HepG2 (cell line): Measurements from ENCODE around the gene MAMDC2. TPM values are rescaled to one million over a fixed set of nuclear protein-coding genes. Genes with fewer than 3 reads are reported as not detected.

Experiments used
- AHR ChIP-seq: IDR thresholded peaks from 2 replicates; pipeline ENCODE4 v1.6.1; 2018; ENCODE audit warnings: missing genetic modification reagents, missing compliant biosample characterization
- BRF2 ChIP-seq: sonication (generic); formaldehyde crosslinking; IDR thresholded peaks from 2 replicates; pipeline ENCODE4 v1.8.1; 2022; ENCODE audit warnings: mild to moderate bottlenecking, missing genetic modification reagents
- CBX2 ChIP-seq, 2 experiments: fragments of 200-600 bp in 1 of 2; sonication (generic); formaldehyde crosslinking in 1 of 2; IDR thresholded peaks; 2 replicates each; pipeline versions ENCODE4 v1.7.0 to v1.8.1; 2018 to 2022; ENCODE audit warnings: low read depth in 2 of 2, low read length in 1 of 2, mild to moderate bottlenecking in 1 of 2, missing genetic modification reagents in 1 of 2
- CTCF ChIP-seq: sonication (generic); formaldehyde crosslinking; IDR thresholded peaks from 2 replicates; pipeline ENCODE4 v1.5.0; 2020; ENCODE audit warnings: mild to moderate bottlenecking, missing genetic modification reagents, moderate library complexity
- ISL2 ChIP-seq: sonication (generic); formaldehyde crosslinking; IDR thresholded peaks from 2 replicates; pipeline ENCODE4 v1.5.0; 2020; ENCODE audit warnings: missing genetic modification reagents
- LBX2 ChIP-seq: sonication (generic); formaldehyde crosslinking; IDR thresholded peaks from 2 replicates; pipeline ENCODE4 v1.5.0; 2020; ENCODE audit warnings: missing genetic modification reagents, mild to moderate bottlenecking, borderline replicate concordance
- MAX ChIP-seq: IDR thresholded peaks from 2 replicates; pipeline ENCODE4 v1.6.1; 2012; ENCODE audit warnings: inconsistent platforms
- MEF2D ChIP-seq: sonication (generic); formaldehyde crosslinking; IDR thresholded peaks from 2 replicates; pipeline ENCODE4 v1.5.1; 2020; ENCODE audit warnings: mild to moderate bottlenecking, missing genetic modification reagents
- NR0B2 ChIP-seq: sonication (generic); formaldehyde crosslinking; IDR thresholded peaks from 2 replicates; pipeline ENCODE4 v1.4.0; 2020; ENCODE audit warnings: mild to moderate bottlenecking, missing genetic modification reagents
- PITX1 ChIP-seq: sonication (generic); formaldehyde crosslinking; IDR thresholded peaks from 2 replicates; pipeline ENCODE4 v1.5.1; 2020; ENCODE audit warnings: mild to moderate bottlenecking, missing genetic modification reagents
- TEAD2 ChIP-seq: sonication (generic); formaldehyde crosslinking; IDR thresholded peaks from 2 replicates; pipeline ENCODE4 v1.9.0; 2021; ENCODE audit warnings: missing genetic modification reagents
- TFDP1 ChIP-seq: IDR thresholded peaks from 2 replicates; pipeline ENCODE4 v1.6.1; 2016; ENCODE audit warnings: missing compliant biosample characterization, missing genetic modification reagents, borderline replicate concordance
- ZBTB7B ChIP-seq: sonication (generic); formaldehyde crosslinking; IDR thresholded peaks from 2 replicates; pipeline ENCODE4 v1.4.0; 2020; ENCODE audit warnings: missing genetic modification reagents
- ZMYM2 ChIP-seq: sonication (generic); formaldehyde crosslinking; IDR thresholded peaks from 2 replicates; pipeline ENCODE4 v1.8.0; 2022; ENCODE audit warnings: mild to moderate bottlenecking, missing genetic modification reagents
- ZNF230 ChIP-seq: sonication (generic); formaldehyde crosslinking; IDR thresholded peaks from 2 replicates; pipeline ENCODE4 v1.4.0; 2020; ENCODE audit warnings: mild to moderate bottlenecking, missing genetic modification reagents
- ZNF329 ChIP-seq: sonication (generic); formaldehyde crosslinking; IDR thresholded peaks from 2 replicates; pipeline ENCODE4 v1.9.0; 2021; ENCODE audit warnings: low read depth, mild to moderate bottlenecking, missing genetic modification reagents
- ZNF543 ChIP-seq: sonication (generic); formaldehyde crosslinking; IDR thresholded peaks from 2 replicates; pipeline ENCODE4 v1.4.0; 2020; ENCODE audit warnings: mild to moderate bottlenecking, missing genetic modification reagents
- ZNF570 ChIP-seq: sonication (generic); formaldehyde crosslinking; IDR thresholded peaks from 2 replicates; pipeline ENCODE4 v1.4.0; 2020; ENCODE audit warnings: mild to moderate bottlenecking, missing genetic modification reagents, borderline replicate concordance
- ZNF605 ChIP-seq: sonication (generic); formaldehyde crosslinking; IDR thresholded peaks from 2 replicates; pipeline ENCODE4 v1.8.0; 2022; ENCODE audit warnings: mild to moderate bottlenecking, missing genetic modification reagents
- ZNF770 ChIP-seq: sonication (generic); formaldehyde crosslinking; IDR thresholded peaks from 2 replicates; pipeline ENCODE4 v1.5.0; 2020; ENCODE audit warnings: mild to moderate bottlenecking, missing genetic modification reagents
- ZNF772 ChIP-seq: sonication (generic); formaldehyde crosslinking; IDR thresholded peaks from 2 replicates; pipeline ENCODE4 v1.5.0; 2020; ENCODE audit warnings: mild to moderate bottlenecking, missing genetic modification reagents
- polyA plus RNA-seq, 8 experiments: library from polyadenylated mRNA; depleted of rRNA in 3 of 8; stranded (reverse) in 7 of 8; unstranded in 1 of 8; fragments of >200 nt; fragmentation: Illumina TruSeq in 4 of 8; extraction: Trizol in 4 of 8; gene quantifications; 2 replicates each; pipeline versions ENCODE4 v1.2.1 to v1.2.3, GENCODE V29; 2011 to 2016; ENCODE audit warnings: low read depth in 4 of 8, missing spikeins in 1 of 8, mixed read lengths in 1 of 8; ENCODE audit not compliant: insufficient read depth in 1 of 8
- total RNA-seq, 5 experiments: library from RNA; depleted of rRNA; stranded (reverse); fragments of >200 nt; fragmentation: Illumina TruSeq; extraction: Trizol; gene quantifications; 2 replicates each; pipeline ENCODE4 v1.2.3, GENCODE V29; 2016; ENCODE audit warnings: low read depth in 1 of 5

The MAMDC2 gene
- total and polyA plus RNA-seq, 2 of the 13 experiments (the other 11 are each of a cell fraction or from before 2014, with no cell fraction given), result not detected

- TF ChIP-seq BRF2 (0 out of 2 replicates have a peak, but pooled peaks have one; percentile 15), CBX2 (IDR thresholded peaks at IDR 0.05; ENCODE audit: low read depth, low read length) (no peak), CBX2 (CRISPR knock-in tag; IDR thresholded peaks at IDR 0.05; ENCODE audit: low read depth) (0 out of 2 replicates have a peak, but pooled peaks have one; percentile 10), ISL2 (CRISPR knock-in tag) (peak; percentile 13; the same call in 1 of the 2 replicates), CTCF (CRISPR knock-in tag) (no peak), LBX2 (CRISPR knock-in tag) (no peak), ZNF772 (CRISPR knock-in tag) (0 out of 2 replicates have a peak, but pooled peaks have one; percentile 30), ZNF543 (CRISPR knock-in tag) (0 out of 2 replicates have a peak, but pooled peaks have one; percentile 11), AHR (0 out of 2 replicates have a peak, but pooled peaks have one; percentile 11), ZNF230 (CRISPR knock-in tag) (0 out of 2 replicates have a peak, but pooled peaks have one; percentile 2), ZNF570 (CRISPR knock-in tag) (0 out of 2 replicates have a peak, but pooled peaks have one; percentile 10), ZNF329 (CRISPR knock-in tag) (0 out of 2 replicates have a peak, but pooled peaks have one; percentile 50), ZNF770 (0 out of 2 replicates have a peak, but pooled peaks have one; percentile 2), ZNF605 (CRISPR knock-in tag) (peak; percentile 60), MEF2D (0 out of 2 replicates have a peak, but pooled peaks have one; percentile 16), TFDP1 (CRISPR knock-in tag) (peak; percentile 19; the same call in 1 of the 2 replicates), ZMYM2 (0 out of 2 replicates have a peak, but pooled peaks have one; percentile 27), MAX (peak; percentile 40; the same call in 1 of the 2 replicates), ZBTB7B (CRISPR knock-in tag) (no peak), PITX1 (peak; percentile 14; the same call in 1 of the 2 replicates), TEAD2 (CRISPR knock-in tag) (peak; percentile 76; the same call in 1 of the 2 replicates), NR0B2 (CRISPR knock-in tag) (0 out of 2 replicates have a peak, but pooled peaks have one; percentile 0)
Observed at GRCh38 chr9:70257991-70258691, 214.5 kb downstream of the MAMDC2 start (continued).
